Measurements from ENCODE around the gene DNAJC27. TPM values are rescaled to one million over a fixed set of nuclear protein-coding genes. Genes with fewer than 3 reads are reported as not detected.

DNAJC27 gene
- total RNA-seq, 1 experiment from 2014 or later = 5.1 TPM

DNA sequence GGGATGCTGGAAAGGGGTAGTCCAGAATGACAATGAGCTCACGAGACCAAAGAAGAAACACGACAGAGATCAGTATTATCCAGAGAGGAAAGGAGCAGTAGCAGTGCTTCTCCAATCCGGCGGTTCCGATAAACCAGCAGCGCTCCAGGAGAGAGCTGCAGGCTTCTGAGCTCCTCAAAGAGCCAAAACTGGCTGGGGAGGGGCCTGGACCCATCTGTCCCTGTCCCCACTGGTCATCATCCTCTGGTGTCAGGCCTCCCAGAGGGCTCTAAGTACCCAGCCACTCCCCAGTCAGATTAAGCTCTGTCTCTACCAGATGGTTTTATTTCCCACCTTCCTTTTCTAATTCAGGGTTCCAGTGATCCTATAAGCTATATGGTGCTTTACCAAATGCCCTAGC, 23.2 kb downstream of the DNAJC27 start:
- CTCF ChIA-PET = no interaction called here
- Mint-ChIP-seq H3K36me3 (ENCODE audit: insufficient read depth, unreplicated experiment) (peaks cover 7% of the 10 kb centered on the region), H3K27me3 (ENCODE audit: insufficient read depth, unreplicated experiment) (no peaks in the 10 kb centered on the region), H3K27ac (ENCODE audit: unreplicated experiment) (no peak overlapping the region), H3K4me3 (ENCODE audit: unreplicated experiment) (no peak overlapping the region), H3K4me1 (ENCODE audit: low read depth, unreplicated experiment) (no peaks in the 10 kb centered on the region), H3K9me3 (ENCODE audit: unreplicated experiment) (no peaks in the 10 kb centered on the region)
- Histone ChIP-seq H3K27me3 (replicated peaks; ENCODE audit: control insufficient read depth, insufficient read depth, low read length) (no peaks in the 10 kb centered on the region), H3K9me3 (no peaks in the 10 kb centered on the region), H3K4me1 (no peaks in the 10 kb centered on the region), H3K4me3 (ENCODE audit: low read depth, low read length) (no peak overlapping the region), H3K36me3 (ENCODE audit: control insufficient read depth, insufficient read depth, low read length) (peaks cover 1% of the 10 kb centered on the region; the same call in 1 of the 2 replicates)
- TF ChIP-seq, protein P1, sequence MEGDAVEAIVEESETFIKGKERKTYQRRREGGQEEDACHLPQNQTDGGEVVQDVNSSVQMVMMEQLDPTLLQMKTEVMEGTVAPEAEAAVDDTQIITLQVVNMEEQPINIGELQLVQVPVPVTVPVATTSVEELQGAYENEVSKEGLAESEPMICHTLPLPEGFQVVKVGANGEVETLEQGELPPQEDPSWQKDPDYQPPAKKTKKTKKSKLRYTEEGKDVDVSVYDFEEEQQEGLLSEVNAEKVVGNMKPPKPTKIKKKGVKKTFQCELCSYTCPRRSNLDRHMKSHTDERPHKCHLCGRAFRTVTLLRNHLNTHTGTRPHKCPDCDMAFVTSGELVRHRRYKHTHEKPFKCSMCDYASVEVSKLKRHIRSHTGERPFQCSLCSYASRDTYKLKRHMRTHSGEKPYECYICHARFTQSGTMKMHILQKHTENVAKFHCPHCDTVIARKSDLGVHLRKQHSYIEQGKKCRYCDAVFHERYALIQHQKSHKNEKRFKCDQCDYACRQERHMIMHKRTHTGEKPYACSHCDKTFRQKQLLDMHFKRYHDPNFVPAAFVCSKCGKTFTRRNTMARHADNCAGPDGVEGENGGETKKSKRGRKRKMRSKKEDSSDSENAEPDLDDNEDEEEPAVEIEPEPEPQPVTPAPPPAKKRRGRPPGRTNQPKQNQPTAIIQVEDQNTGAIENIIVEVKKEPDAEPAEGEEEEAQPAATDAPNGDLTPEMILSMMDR (IDR thresholded peaks at IDR 0.05; ENCODE audit: insufficient read depth in 1 of 2, low read depth in 1 of 2, low read length in 1 of 2, severe bottlenecking in 1 of 2, unreplicated experiment in 1 of 2) = no peak
- POLR2A ChIA-PET = no interaction called here
- DNase-seq = no peak
- intact Hi-C loops (cut with micrococcal nuclease; ENCODE audit: unreplicated experiment) = no loop called here
- no TSS peak for BruUV-seq (replicated peaks)

DNA sequence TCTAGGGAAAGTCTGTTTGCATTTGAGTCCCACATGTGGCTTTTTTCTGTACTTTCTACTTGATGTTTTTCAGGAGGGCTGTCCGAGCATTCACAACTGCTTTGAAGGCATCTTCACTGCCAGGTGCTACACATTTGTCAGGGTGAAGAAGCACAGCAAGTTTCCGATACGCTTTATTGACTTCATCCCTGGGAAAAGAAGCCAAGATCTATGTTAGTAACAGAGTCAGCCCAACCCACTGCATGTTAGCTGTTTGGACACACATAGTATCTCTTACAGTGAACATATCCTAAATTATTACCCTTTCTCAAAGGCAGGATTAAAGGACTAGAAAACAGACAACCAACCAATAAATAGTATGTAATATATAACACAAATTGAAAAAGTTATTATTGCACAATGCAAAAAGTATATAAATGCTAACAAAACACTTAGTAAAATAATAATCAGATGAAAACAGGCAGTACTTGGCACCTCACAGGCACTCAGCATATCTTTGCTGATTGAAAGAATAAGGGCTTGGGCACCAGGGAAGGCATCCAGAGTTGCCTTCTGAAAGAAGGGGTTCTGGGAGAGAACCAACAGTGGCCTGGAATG, 24.1 kb downstream of the DNAJC27 start:
- no peak for DNase-seq
- Histone ChIP-seq H3K9me3 (no peaks in the 10 kb centered on the region), H3K36me3 (ENCODE audit: control insufficient read depth, insufficient read depth, low read length) (peaks cover 1% of the 10 kb centered on the region; the same call in 1 of the 2 replicates), H3K4me1 (no peaks in the 10 kb centered on the region), H3K27me3 (replicated peaks; ENCODE audit: control insufficient read depth, insufficient read depth, low read length) (no peaks in the 10 kb centered on the region), H3K4me3 (ENCODE audit: low read depth, low read length) (no peak overlapping the region)
- TF ChIP-seq, protein P1 (IDR thresholded peaks at IDR 0.05; ENCODE audit: insufficient read depth in 1 of 2, low read depth in 1 of 2, low read length in 1 of 2, severe bottlenecking in 1 of 2, unreplicated experiment in 1 of 2) = no peak
- Mint-ChIP-seq H3K4me1 (ENCODE audit: low read depth, unreplicated experiment) (no peaks in the 10 kb centered on the region), H3K9me3 (ENCODE audit: unreplicated experiment) (no peaks in the 10 kb centered on the region), H3K27me3 (ENCODE audit: insufficient read depth, unreplicated experiment) (no peaks in the 10 kb centered on the region), H3K27ac (ENCODE audit: unreplicated experiment) (no peak overlapping the region), H3K36me3 (ENCODE audit: insufficient read depth, unreplicated experiment) (peaks cover 6% of the 10 kb centered on the region), H3K4me3 (ENCODE audit: unreplicated experiment) (no peak overlapping the region)
- intact Hi-C loops (cut with micrococcal nuclease; ENCODE audit: unreplicated experiment) = no loop called here
- POLR2A ChIA-PET = no interaction called here
- CTCF ChIA-PET = no interaction called here
- BruUV-seq (replicated peaks) = no TSS peak

DNA sequence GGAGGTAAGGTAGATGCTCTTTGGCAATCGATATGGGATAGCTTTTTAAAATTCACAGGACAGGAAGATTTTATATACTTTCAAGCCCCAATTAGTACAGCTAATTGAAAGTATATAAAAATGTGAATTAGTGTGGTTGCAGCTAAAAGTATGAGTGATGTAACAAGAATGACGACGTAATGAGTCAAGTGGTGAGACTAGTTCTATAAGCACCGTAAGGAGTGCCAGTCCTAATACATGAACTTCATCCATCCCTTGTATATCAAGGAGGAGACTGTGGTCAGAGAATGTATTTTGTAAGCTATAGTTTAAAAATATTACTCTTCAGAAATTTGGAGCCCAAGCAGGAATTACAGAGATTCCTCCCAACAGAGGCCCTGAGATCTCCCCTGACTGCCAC, 25.8 kb downstream of the DNAJC27 start:
- Mint-ChIP-seq H3K36me3 (ENCODE audit: insufficient read depth, unreplicated experiment) (no peaks in the 10 kb centered on the region), H3K27ac (ENCODE audit: unreplicated experiment) (no peak overlapping the region), H3K4me1 (ENCODE audit: low read depth, unreplicated experiment) (no peaks in the 10 kb centered on the region), H3K4me3 (ENCODE audit: unreplicated experiment) (no peak overlapping the region), H3K9me3 (ENCODE audit: unreplicated experiment) (no peaks in the 10 kb centered on the region), H3K27me3 (ENCODE audit: insufficient read depth, unreplicated experiment) (no peaks in the 10 kb centered on the region)
- no peaks in the 10 kb centered on the region for H3K4me1 ChIP-seq
- POLR2A ChIA-PET = interaction anchor here (0.6 kb wide), 2 partner anchors 210 to 585 kb away, joined by 4 read pairs; no protein-coding TSS in a partner anchor
- H3K4me3 ChIP-seq (ENCODE audit: low read depth, low read length) = no peak overlapping the region
- no TSS peak for BruUV-seq (replicated peaks)
- CTCF ChIA-PET = no interaction called here
- no peaks in the 10 kb centered on the region for H3K9me3 ChIP-seq
- intact Hi-C loops (cut with micrococcal nuclease; ENCODE audit: unreplicated experiment) = no loop called here
- DNase-seq = no peak
- no peaks in the 10 kb centered on the region for H3K27me3 ChIP-seq (replicated peaks; ENCODE audit: control insufficient read depth, insufficient read depth, low read length)
- TF ChIP-seq, protein P1 (IDR thresholded peaks at IDR 0.05; ENCODE audit: insufficient read depth in 1 of 2, low read depth in 1 of 2, low read length in 1 of 2, severe bottlenecking in 1 of 2, unreplicated experiment in 1 of 2) = no peak
- peaks cover 1% of the 10 kb centered on the region; the same call in 1 of the 2 replicates for H3K36me3 ChIP-seq (ENCODE audit: control insufficient read depth, insufficient read depth, low read length)

Measured in Caco-2 (cell line).